A549 (cell line): Measurements from ENCODE around the gene PPM1L. TPM values are rescaled to one million over a fixed set of nuclear protein-coding genes. Genes with fewer than 3 reads are reported as not detected.

Source experiments
- ATAC-seq, 2 experiments: fragments of 200-7000 bp in 1 of 2; fragments of >200 bp in 1 of 2; cut with Nextera tagmentation in 1 of 2; cut with Tn5 transposase in 1 of 2; 3 replicates each; pipeline versions ENCODE4 v1.8.0 to v1.9.1; 2018 to 2020; ENCODE audit warnings: mild to moderate bottlenecking in 1 of 2, moderate library complexity in 1 of 2
- CTCF ChIA-PET: fragments of 300-600 bp; sonication (Branson Sonifier 250); formaldehyde crosslinking; extraction: SDS; loops from one replicate; lab custom pipeline; 2021; ENCODE audit warnings: antibody characterized with exemption, inconsistent platforms; lab: Yijun Ruan, JAX
- POLR2A ChIA-PET: fragments of 350-600 bp; formaldehyde crosslinking; extraction: SDS; loops from one replicate; lab custom pipeline; 2021; ENCODE audit warnings: antibody characterized with exemption, inconsistent platforms; lab: Yijun Ruan, JAX
- DNase-seq, 2 experiments: peaks; one replicate each; pipeline versions ENCODE4 v3.0.0 to v3.0.0-alpha.2; 2011 to 2016; ENCODE audit warnings: low read depth in 1 of 2, low spot score in 1 of 2
- FAIRE-seq: peaks from 2 replicates; lab custom pipeline; 2011; peaks lifted over from hg19 to GRCh38; lab: Jason Lieb, UNC
- H3K27ac ChIP-seq, 2 experiments: fragments of >200 bp; sonication (Bioruptor Twin); formaldehyde crosslinking; 3 replicates each; pipeline ENCODE4 v1.5.1; 2016 to 2017
- H3K4me1 ChIP-seq: fragments of >200 bp; sonication (Bioruptor Twin); formaldehyde crosslinking; 3 replicates; pipeline ENCODE4 v1.6.1; 2016
- H3K4me2 ChIP-seq: fragments of >200 bp; sonication (Bioruptor Twin); formaldehyde crosslinking; 3 replicates; pipeline ENCODE4 v1.6.1; 2016
- H3K4me3 ChIP-seq: fragments of >200 bp; sonication (Bioruptor Twin); formaldehyde crosslinking; 3 replicates; pipeline ENCODE4 v1.5.1; 2016
- H3K9me3 ChIP-seq: fragments of >200 bp; sonication (Bioruptor Twin); formaldehyde crosslinking; 3 replicates; pipeline ENCODE4 v1.6.1; 2016
- BCL3 ChIP-seq: fragments of >200 bp; sonication (Bioruptor Twin); formaldehyde crosslinking; IDR thresholded peaks from 3 replicates; pipeline ENCODE4 v1.6.1; 2016
- BHLHE40 ChIP-seq: IDR thresholded peaks from 2 replicates; pipeline ENCODE4 v1.6.1; 2012; ENCODE audit warnings: low read depth, low read length, inconsistent platforms
- CEBPB ChIP-seq, 2 experiments: fragments of >200 bp in 1 of 2; sonication (Bioruptor Twin) in 1 of 2; formaldehyde crosslinking in 1 of 2; IDR thresholded peaks; 2 replicates each; pipeline ENCODE4 v1.6.1; 2012 to 2016
- EP300 ChIP-seq, 2 experiments: fragments of >200 bp; sonication (Bioruptor Twin); formaldehyde crosslinking; IDR thresholded peaks; 2 replicates in 1 of 2; 3 replicates in 1 of 2; pipeline ENCODE4 v1.6.1; 2016 to 2017
- ESRRA ChIP-seq: fragments of 150-350 bp; IDR thresholded peaks from 2 replicates; pipeline ENCODE4 v1.6.1; 2014; ENCODE audit warnings: mild to moderate bottlenecking, low read length, borderline replicate concordance
- FOSB ChIP-seq: fragments of 250-450 bp; sonication (Bioruptor Pico); IDR thresholded peaks from 2 replicates; pipeline ENCODE4 v1.5.0; 2020; ENCODE audit warnings: mild to moderate bottlenecking, moderate library complexity
- FOXS1 ChIP-seq: fragments of 250-450 bp; sonication (Bioruptor Pico); IDR thresholded peaks from 2 replicates; pipeline ENCODE4 v1.5.0; 2020; ENCODE audit warnings: mild to moderate bottlenecking, moderate library complexity
- HDAC2 ChIP-seq: fragments of 200-600 bp; sonication (generic); IDR thresholded peaks from 2 replicates; pipeline ENCODE4 v1.6.1; 2016
- HEYL ChIP-seq: fragments of 250-450 bp; sonication (Bioruptor Pico); IDR thresholded peaks from 2 replicates; pipeline ENCODE4 v1.8.0; 2021; ENCODE audit warnings: mild to moderate bottlenecking, moderate library complexity
- HMGXB4 ChIP-seq: fragments of 250-450 bp; sonication (Bioruptor Pico); IDR thresholded peaks from 2 replicates; pipeline ENCODE4 v1.5.0; 2021; ENCODE audit warnings: mild to moderate bottlenecking, moderate library complexity, borderline replicate concordance
- MAFK ChIP-seq: fragments of 450-650 bp; IDR thresholded peaks from 2 replicates; pipeline ENCODE4 v1.6.1; 2014; ENCODE audit not compliant: partially characterized antibody
- MAZ ChIP-seq: fragments of 150-350 bp; IDR thresholded peaks from 2 replicates; pipeline ENCODE4 v1.6.1; 2014; ENCODE audit warnings: antibody characterized with exemption, low read depth, low read length, borderline replicate concordance
- MYC ChIP-seq: IDR thresholded peaks from 2 replicates; pipeline ENCODE4 v1.6.1; 2012; ENCODE audit warnings: mild to moderate bottlenecking, inconsistent platforms, low read length, improper control_type of control experiment, borderline replicate concordance
- NFE2L2 ChIP-seq: fragments of 150-350 bp; conservative IDR thresholded peaks from 2 replicates; pipeline ENCODE4 v1.6.1; 2014; ENCODE audit warnings: low read length
- PBX3 ChIP-seq: IDR thresholded peaks from 2 replicates; pipeline ENCODE4 v1.6.1; 2012
- RARB ChIP-seq: fragments of 250-450 bp; sonication (Bioruptor Pico); IDR thresholded peaks from 2 replicates; pipeline ENCODE4 v1.8.0; 2021; ENCODE audit warnings: mild to moderate bottlenecking, moderate library complexity
- RCOR1 ChIP-seq: fragments of 150-350 bp; IDR thresholded peaks from 2 replicates; pipeline ENCODE4 v1.6.1; 2014; ENCODE audit warnings: antibody characterized with exemption, low read length, low read depth
- REST ChIP-seq: fragments of 200-600 bp; sonication (generic); IDR thresholded peaks from 2 replicates; pipeline ENCODE4 v1.6.1; 2016; ENCODE audit warnings: antibody characterized with exemption, mild to moderate bottlenecking, moderate library complexity
- RFX5 ChIP-seq: fragments of 450-650 bp; IDR thresholded peaks from 2 replicates; pipeline ENCODE4 v1.7.1; 2014; ENCODE audit warnings: antibody characterized with exemption, mild to moderate bottlenecking, moderate library complexity
- WGBS: methylation state at CpG from one replicate; pipeline ENCODE4 v1.1.6; 2017; ENCODE audit errors: missing lambda C conversion rate; 5-methylcytosine and 5-hydroxymethylcytosine counted together
- polyA plus RNA-seq, 4 experiments: library from polyadenylated mRNA; depleted of rRNA in 3 of 4; stranded (reverse); fragments of >200 nt; fragmentation: RNase III in 1 of 4; extraction: RNeasy Plus Mini Kit Qiagen cat#74134 plus additional on column Dnase treatment in 1 of 4; gene quantifications; 2 replicates in 3 of 4; 3 replicates in 1 of 4; pipeline ENCODE4 v1.2.3, GENCODE V29; 2011 to 2017

Gene PPM1L
- polyA plus RNA-seq, 2 of the 4 experiments (the other 2 are of a cell fraction): 0.27 to 0.45 TPM

DNA sequence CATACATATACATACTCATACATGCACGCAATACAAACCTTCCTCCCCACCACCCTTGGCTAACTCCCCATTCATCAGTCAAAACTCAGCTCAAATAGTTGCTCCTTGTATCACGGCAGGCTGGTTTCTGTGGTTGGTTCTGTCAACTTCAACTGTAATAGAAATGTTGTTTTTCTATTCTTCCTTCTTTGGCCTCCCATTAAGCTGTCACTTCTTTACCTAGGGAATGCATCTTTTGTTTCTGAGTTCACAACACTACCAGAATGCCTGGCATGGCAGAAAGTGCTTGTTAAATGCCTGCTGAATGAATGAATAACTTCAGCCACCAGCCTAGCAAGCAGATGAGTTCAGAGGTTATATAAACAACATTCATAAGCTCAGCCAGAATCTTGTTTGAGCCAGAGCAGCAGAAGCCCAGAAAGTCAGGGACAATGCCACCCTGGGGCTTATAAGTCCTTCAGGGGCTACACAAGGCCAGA lies 286.0 kb downstream of the PPM1L start:
- no peaks in the 10 kb centered on the region for H3K4me1 ChIP-seq
- 40% methylated on average over 2 of the region's 2 CpGs for WGBS
- no peak overlapping the region for H3K4me2 ChIP-seq
- ChIA-PET CTCF (interaction anchor here (1.0 kb wide), 1 partner anchor 8 kb away, joined by 3 read pairs; no protein-coding TSS in a partner anchor), POLR2A (no interaction called here)
- FAIRE-seq (no peak), DNase-seq (peak in 1 of 2 experiments; percentile 3), ATAC-seq (no peak)
- no peak overlapping the region for H3K4me3 ChIP-seq
- H3K9me3 ChIP-seq: no peaks in the 10 kb centered on the region
- no peak overlapping the region for H3K27ac ChIP-seq
- no peak for TF ChIP-seq FOSB (CRISPR knock-in tag)

- 43% methylated on average over 5 of the region's 5 CpGs for WGBS
- no peaks in the 10 kb centered on the region for H3K9me3 ChIP-seq
- TF ChIP-seq NFE2L2 (no peak), HMGXB4 (CRISPR knock-in tag) (no peak), RFX5 (no peak), BCL3 (no peak), PBX3 (no peak), CEBPB (IDR thresholded peaks at IDR 0.05) (no peak), EP300 (IDR thresholded peaks at IDR 0.05) (no peak), BHLHE40 (no peak), HDAC2 (no peak), RARB (no peak), REST (no peak), MAZ (no peak), ESRRA (no peak), FOXS1 (CRISPR knock-in tag) (no peak), MYC (no peak), MAFK (no peak), RCOR1 (no peak), HEYL (CRISPR knock-in tag) (no peak), FOSB (CRISPR knock-in tag) (no peak)
- ATAC-seq (no peak), DNase-seq (no peak), FAIRE-seq (no peak)
- ChIA-PET CTCF (no interaction called here), POLR2A (no interaction called here)
- H3K4me2 ChIP-seq: no peak overlapping the region
- no peaks in the 10 kb centered on the region for H3K4me1 ChIP-seq
- H3K27ac ChIP-seq: no peak overlapping the region
- no peak overlapping the region for H3K4me3 ChIP-seq
Measured at GRCh38 chr3:161043336-161044035, 287.5 kb downstream of the PPM1L start.
